ENCODE measurements around the gene SLC35B1. TPM values are rescaled to one million over a fixed set of nuclear protein-coding genes. Genes with fewer than 3 reads are reported as not detected.

SLC35B1 gene
- total RNA-seq, 3 donors from 2014 or later, result 33.0 to 44.1 (median 35.7) TPM

- intact Hi-C loops (cut with DNase I; ENCODE audit: low total_unique reads), result no loop called here
- Histone ChIP-seq H3K4me3 (no peak overlapping the region), H3K4me1 (peaks cover 0 to 15% of the 10 kb centered on the region in 2 donors), H3K27me3 (no peaks in the 10 kb centered on the region), H3K27ac (peak overlapping the region; percentile 26 to 59), H3K9me3 (no peaks in the 10 kb centered on the region), H3K36me3 (no peaks in the 10 kb centered on the region)
- no peak for DNase-seq (ENCODE audit: low spot score in 2 of 2)
- TF ChIP-seq POLR2AphosphoS5 (IDR thresholded peaks at IDR 0.05) (no peak), POLR2A (IDR thresholded peaks at IDR 0.05) (no peak)
- TF ChIP-seq, protein P1, sequence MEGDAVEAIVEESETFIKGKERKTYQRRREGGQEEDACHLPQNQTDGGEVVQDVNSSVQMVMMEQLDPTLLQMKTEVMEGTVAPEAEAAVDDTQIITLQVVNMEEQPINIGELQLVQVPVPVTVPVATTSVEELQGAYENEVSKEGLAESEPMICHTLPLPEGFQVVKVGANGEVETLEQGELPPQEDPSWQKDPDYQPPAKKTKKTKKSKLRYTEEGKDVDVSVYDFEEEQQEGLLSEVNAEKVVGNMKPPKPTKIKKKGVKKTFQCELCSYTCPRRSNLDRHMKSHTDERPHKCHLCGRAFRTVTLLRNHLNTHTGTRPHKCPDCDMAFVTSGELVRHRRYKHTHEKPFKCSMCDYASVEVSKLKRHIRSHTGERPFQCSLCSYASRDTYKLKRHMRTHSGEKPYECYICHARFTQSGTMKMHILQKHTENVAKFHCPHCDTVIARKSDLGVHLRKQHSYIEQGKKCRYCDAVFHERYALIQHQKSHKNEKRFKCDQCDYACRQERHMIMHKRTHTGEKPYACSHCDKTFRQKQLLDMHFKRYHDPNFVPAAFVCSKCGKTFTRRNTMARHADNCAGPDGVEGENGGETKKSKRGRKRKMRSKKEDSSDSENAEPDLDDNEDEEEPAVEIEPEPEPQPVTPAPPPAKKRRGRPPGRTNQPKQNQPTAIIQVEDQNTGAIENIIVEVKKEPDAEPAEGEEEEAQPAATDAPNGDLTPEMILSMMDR (IDR thresholded peaks at IDR 0.05), result no peak
Measured at GRCh38 chr17:49741009-49741691, 33.4 kb upstream of the SLC35B1 start.

DNA sequence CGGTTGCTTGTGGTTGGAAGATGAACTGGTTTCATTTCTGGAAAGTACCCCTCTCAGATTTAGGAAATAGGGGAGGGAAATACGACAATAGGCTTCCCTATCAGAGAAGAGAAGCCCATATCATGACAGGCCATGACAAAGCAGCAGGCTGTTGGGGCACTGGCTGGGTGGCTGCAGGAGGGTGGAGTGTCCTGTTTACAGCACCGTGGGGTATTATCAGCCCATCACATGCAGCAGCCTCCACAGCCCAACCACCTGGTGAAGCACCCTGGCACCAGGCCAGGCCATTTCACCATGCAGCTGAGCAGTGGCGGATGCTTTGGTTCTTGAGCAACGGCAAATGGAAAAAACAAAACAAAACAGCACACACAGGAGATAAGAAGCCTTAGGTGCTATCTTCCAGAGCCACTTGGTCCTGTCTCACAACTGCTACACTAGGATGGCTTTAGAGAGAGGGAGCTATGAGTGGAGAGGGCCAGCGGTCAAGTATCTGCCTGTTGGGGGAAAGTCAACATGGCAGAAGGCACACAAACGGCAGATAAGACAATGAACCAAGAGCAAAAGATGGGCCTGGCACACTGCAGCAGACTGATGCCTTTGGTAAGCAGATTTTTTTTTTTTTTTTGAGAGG is 32.0 kb upstream of the SLC35B1 start:
- DNase-seq (ENCODE audit: low spot score in 2 of 2), result peak; percentile 77 to 83
- no peaks in the 10 kb centered on the region for H3K9me3 ChIP-seq
- H3K4me1 ChIP-seq, result peaks cover 0 to 15% of the 10 kb centered on the region in 2 donors
- no peak overlapping the region for H3K4me3 ChIP-seq
- TF ChIP-seq, protein P1 (IDR thresholded peaks at IDR 0.05), result no peak
- TF ChIP-seq POLR2AphosphoS5 (IDR thresholded peaks at IDR 0.05) (peak in 2 of 3 donors; percentile 38 to 47), POLR2A (IDR thresholded peaks at IDR 0.05) (no peak)
- intact Hi-C loops (cut with DNase I; ENCODE audit: low total_unique reads), result no loop called here
- H3K27ac ChIP-seq, result peak overlapping the region; percentile 46 to 50
- no peaks in the 10 kb centered on the region for H3K27me3 ChIP-seq
- no peaks in the 10 kb centered on the region for H3K36me3 ChIP-seq

GRCh38 chr17:49738456-49739163 is 30.8 kb upstream of the SLC35B1 start:
- TF ChIP-seq, protein P1 (IDR thresholded peaks at IDR 0.05), result no peak
- no peak for TF ChIP-seq POLR2AphosphoS5 (IDR thresholded peaks at IDR 0.05)
- TF ChIP-seq POLR2A (IDR thresholded peaks at IDR 0.05), result no peak
- H3K36me3 ChIP-seq, result no peaks in the 10 kb centered on the region
- H3K27me3 ChIP-seq, result no peaks in the 10 kb centered on the region
- peaks cover 0 to 15% of the 10 kb centered on the region in 2 donors for H3K4me1 ChIP-seq
- DNase-seq (ENCODE audit: low spot score in 2 of 2), result no peak
- H3K9me3 ChIP-seq, result no peaks in the 10 kb centered on the region
- H3K27ac ChIP-seq, result peak overlapping the region; percentile 46 to 50
- no peak overlapping the region for H3K4me3 ChIP-seq
- intact Hi-C loops (cut with DNase I; ENCODE audit: low total_unique reads), result no loop called here

- TF ChIP-seq POLR2AphosphoS5 (IDR thresholded peaks at IDR 0.05), result no peak
- TF ChIP-seq, protein P1 (IDR thresholded peaks at IDR 0.05), result no peak
- TF ChIP-seq POLR2A (IDR thresholded peaks at IDR 0.05), result no peak
- H3K4me1 ChIP-seq, result peaks cover 0 to 11% of the 10 kb centered on the region in 2 donors
Measured at GRCh38 chr17:49734515-49735490, 27.0 kb upstream of the SLC35B1 start.

More at GRCh38 chr17:49734515-49735490, 27.0 kb upstream of the SLC35B1 start:
- H3K36me3 ChIP-seq, result no peaks in the 10 kb centered on the region
- no peak overlapping the region for H3K27ac ChIP-seq
- intact Hi-C loops (cut with DNase I; ENCODE audit: low total_unique reads), result no loop called here
- H3K4me3 ChIP-seq, result no peak overlapping the region
- H3K27me3 ChIP-seq, result no peaks in the 10 kb centered on the region
- H3K9me3 ChIP-seq, result no peaks in the 10 kb centered on the region
- DNase-seq (ENCODE audit: low spot score in 2 of 2), result no peak

Data from breast epithelium (tissue), 4 donors.